A549 (cell line): ENCODE results near the gene HNRNPAB. TPM values are rescaled to one million over a fixed set of nuclear protein-coding genes. Genes with fewer than 3 reads are reported as not detected.
A peak's percentile ranks its signal among the peaks of the same experiment; 100 is the strongest.

Experiments
- ATAC-seq, 2 experiments: fragments of 200-7000 bp in 1 of 2; fragments of >200 bp in 1 of 2; cut with Nextera tagmentation in 1 of 2; cut with Tn5 transposase in 1 of 2; 3 replicates each; pipeline versions ENCODE4 v1.8.0 to v1.9.1; 2018 to 2020; ENCODE audit warnings: mild to moderate bottlenecking in 1 of 2, moderate library complexity in 1 of 2
- CTCF ChIA-PET: fragments of 300-600 bp; sonication (Branson Sonifier 250); formaldehyde crosslinking; extraction: SDS; loops from one replicate; lab custom pipeline; 2021; ENCODE audit warnings: antibody characterized with exemption, inconsistent platforms; lab: Yijun Ruan, JAX
- POLR2A ChIA-PET: fragments of 350-600 bp; formaldehyde crosslinking; extraction: SDS; loops from one replicate; lab custom pipeline; 2021; ENCODE audit warnings: antibody characterized with exemption, inconsistent platforms; lab: Yijun Ruan, JAX
- DNase-seq, 2 experiments: peaks; one replicate each; pipeline versions ENCODE4 v3.0.0 to v3.0.0-alpha.2; 2011 to 2016; ENCODE audit warnings: low read depth in 1 of 2, low spot score in 1 of 2
- FAIRE-seq: peaks from 2 replicates; lab custom pipeline; 2011; peaks lifted over from hg19 to GRCh38; lab: Jason Lieb, UNC
- H3K27ac ChIP-seq, 2 experiments: fragments of >200 bp; sonication (Bioruptor Twin); formaldehyde crosslinking; 3 replicates each; pipeline ENCODE4 v1.5.1; 2016 to 2017
- H3K4me1 ChIP-seq: fragments of >200 bp; sonication (Bioruptor Twin); formaldehyde crosslinking; 3 replicates; pipeline ENCODE4 v1.6.1; 2016
- H3K4me2 ChIP-seq: fragments of >200 bp; sonication (Bioruptor Twin); formaldehyde crosslinking; 3 replicates; pipeline ENCODE4 v1.6.1; 2016
- H3K4me3 ChIP-seq: fragments of >200 bp; sonication (Bioruptor Twin); formaldehyde crosslinking; 3 replicates; pipeline ENCODE4 v1.5.1; 2016
- H3K9me3 ChIP-seq: fragments of >200 bp; sonication (Bioruptor Twin); formaldehyde crosslinking; 3 replicates; pipeline ENCODE4 v1.6.1; 2016
- BHLHE40 ChIP-seq: IDR thresholded peaks from 2 replicates; pipeline ENCODE4 v1.6.1; 2012; ENCODE audit warnings: low read depth, low read length, inconsistent platforms
- CBX2 ChIP-seq: fragments of 200-600 bp; sonication (generic); IDR thresholded peaks from 2 replicates; pipeline ENCODE4 v1.6.1; 2016; ENCODE audit warnings: low read depth, mild to moderate bottlenecking, borderline replicate concordance
- EHMT2 ChIP-seq: fragments of 200-600 bp; sonication (generic); IDR thresholded peaks from 2 replicates; pipeline ENCODE4 v1.6.1; 2016; ENCODE audit warnings: antibody characterized with exemption, low read depth, mild to moderate bottlenecking, moderate library complexity
- ELK1 ChIP-seq: fragments of 150-350 bp; IDR thresholded peaks from 2 replicates; pipeline ENCODE4 v1.6.1; 2014; ENCODE audit warnings: low read depth, mild to moderate bottlenecking, low read length
- FOSB ChIP-seq: fragments of 250-450 bp; sonication (Bioruptor Pico); IDR thresholded peaks from 2 replicates; pipeline ENCODE4 v1.5.0; 2020; ENCODE audit warnings: mild to moderate bottlenecking, moderate library complexity
- HDAC2 ChIP-seq: fragments of 200-600 bp; sonication (generic); IDR thresholded peaks from 2 replicates; pipeline ENCODE4 v1.6.1; 2016
- HOXA7 ChIP-seq: fragments of 250-450 bp; sonication (Bioruptor Pico); IDR thresholded peaks from 2 replicates; pipeline ENCODE4 v1.5.0; 2020; ENCODE audit warnings: mild to moderate bottlenecking, moderate library complexity
- JUNB ChIP-seq: fragments of >200 bp; sonication (Bioruptor Twin); formaldehyde crosslinking; IDR thresholded peaks from 2 replicates; pipeline ENCODE4 v1.6.1; 2016
- KDM1A ChIP-seq: fragments of 200-600 bp; sonication (generic); IDR thresholded peaks from 2 replicates; pipeline ENCODE4 v1.6.1; 2016; ENCODE audit warnings: low read depth, mild to moderate bottlenecking
- MYC ChIP-seq: IDR thresholded peaks from 2 replicates; pipeline ENCODE4 v1.6.1; 2012; ENCODE audit warnings: mild to moderate bottlenecking, inconsistent platforms, low read length, improper control_type of control experiment, borderline replicate concordance
- NFE2L2 ChIP-seq: fragments of 150-350 bp; conservative IDR thresholded peaks from 2 replicates; pipeline ENCODE4 v1.6.1; 2014; ENCODE audit warnings: low read length
- PHF8 ChIP-seq: fragments of 200-600 bp; sonication (generic); IDR thresholded peaks from 2 replicates; pipeline ENCODE4 v1.6.1; 2016; ENCODE audit warnings: low read depth, mild to moderate bottlenecking, antibody characterized with exemption, moderate library complexity, borderline replicate concordance
- RAD21 ChIP-seq, 2 experiments: fragments of >200 bp in 1 of 2; sonication (Bioruptor Twin) in 1 of 2; formaldehyde crosslinking in 1 of 2; IDR thresholded peaks in 1 of 2; conservative IDR thresholded peaks in 1 of 2; 2 replicates in 1 of 2; 3 replicates in 1 of 2; pipeline ENCODE4 v1.6.1; 2012 to 2018; ENCODE audit warnings: inconsistent platforms in 1 of 2
- RFX5 ChIP-seq: fragments of 450-650 bp; IDR thresholded peaks from 2 replicates; pipeline ENCODE4 v1.7.1; 2014; ENCODE audit warnings: antibody characterized with exemption, mild to moderate bottlenecking, moderate library complexity
- RNF2 ChIP-seq: fragments of 200-600 bp; sonication (generic); IDR thresholded peaks from 2 replicates; pipeline ENCODE4 v1.6.1; 2016; ENCODE audit warnings: low read depth, mild to moderate bottlenecking, antibody characterized with exemption, moderate library complexity, borderline replicate concordance
- SREBF2 ChIP-seq: fragments of 450-650 bp; IDR thresholded peaks from 2 replicates; pipeline ENCODE4 v1.6.1; 2014; ENCODE audit warnings: mild to moderate bottlenecking, moderate library complexity
- TFCP2L1 ChIP-seq: fragments of 250-450 bp; sonication (Bioruptor Pico); IDR thresholded peaks from 2 replicates; pipeline ENCODE4 v1.5.0; 2021; ENCODE audit warnings: mild to moderate bottlenecking
- TP53 ChIP-seq: fragments of 250-450 bp; sonication (Bioruptor Pico); IDR thresholded peaks from 2 replicates; pipeline ENCODE4 v1.5.0; 2021; ENCODE audit warnings: mild to moderate bottlenecking, moderate library complexity
- ZFP36 ChIP-seq: fragments of 450-650 bp; IDR thresholded peaks from 2 replicates; pipeline ENCODE4 v1.6.1; 2014; ENCODE audit warnings: borderline replicate concordance; ENCODE audit not compliant: partially characterized antibody
- ZNF302 ChIP-seq: fragments of 250-450 bp; sonication (Bioruptor Pico); IDR thresholded peaks from 2 replicates; pipeline ENCODE4 v1.9.0; 2021; ENCODE audit warnings: inconsistent platforms, mild to moderate bottlenecking, moderate library complexity
- WGBS: methylation state at CpG from one replicate; pipeline ENCODE4 v1.1.6; 2017; ENCODE audit errors: missing lambda C conversion rate; 5-methylcytosine and 5-hydroxymethylcytosine counted together
- polyA plus RNA-seq, 4 experiments: library from polyadenylated mRNA; depleted of rRNA in 3 of 4; stranded (reverse); fragments of >200 nt; fragmentation: RNase III in 1 of 4; extraction: RNeasy Plus Mini Kit Qiagen cat#74134 plus additional on column Dnase treatment in 1 of 4; gene quantifications; 2 replicates in 3 of 4; 3 replicates in 1 of 4; pipeline ENCODE4 v1.2.3, GENCODE V29; 2011 to 2017
- TF ChIP-seq, protein P1 (sequence below): fragments of 250-450 bp; sonication (Bioruptor Pico); IDR thresholded peaks from 2 replicates; pipeline ENCODE4 v1.5.0; 2021; ENCODE audit warnings: mild to moderate bottlenecking, moderate library complexity, borderline replicate concordance
- TF ChIP-seq, protein P2 (sequence below): fragments of >200 bp; sonication (Bioruptor Twin); formaldehyde crosslinking; IDR thresholded peaks from 2 replicates; pipeline ENCODE4 v1.6.1; 2016
- TF ChIP-seq, protein P3 (sequence below): IDR thresholded peaks from 2 replicates; pipeline ENCODE4 v1.6.1; 2012; ENCODE audit warnings: low read depth, borderline replicate concordance
- TF ChIP-seq, protein P4 (sequence below): fragments of 250-450 bp; sonication (Bioruptor Pico); IDR thresholded peaks from 2 replicates; pipeline ENCODE4 v1.5.0; 2020; ENCODE audit warnings: low read depth, mild to moderate bottlenecking, moderate library complexity
- TF ChIP-seq, protein P5 (sequence below): IDR thresholded peaks from 2 replicates; pipeline ENCODE4 v1.6.1; 2012

Gene HNRNPAB
- polyA plus RNA-seq, 2 of the 4 experiments (the other 2 are of a cell fraction), result 200 to 352 TPM

DNA sequence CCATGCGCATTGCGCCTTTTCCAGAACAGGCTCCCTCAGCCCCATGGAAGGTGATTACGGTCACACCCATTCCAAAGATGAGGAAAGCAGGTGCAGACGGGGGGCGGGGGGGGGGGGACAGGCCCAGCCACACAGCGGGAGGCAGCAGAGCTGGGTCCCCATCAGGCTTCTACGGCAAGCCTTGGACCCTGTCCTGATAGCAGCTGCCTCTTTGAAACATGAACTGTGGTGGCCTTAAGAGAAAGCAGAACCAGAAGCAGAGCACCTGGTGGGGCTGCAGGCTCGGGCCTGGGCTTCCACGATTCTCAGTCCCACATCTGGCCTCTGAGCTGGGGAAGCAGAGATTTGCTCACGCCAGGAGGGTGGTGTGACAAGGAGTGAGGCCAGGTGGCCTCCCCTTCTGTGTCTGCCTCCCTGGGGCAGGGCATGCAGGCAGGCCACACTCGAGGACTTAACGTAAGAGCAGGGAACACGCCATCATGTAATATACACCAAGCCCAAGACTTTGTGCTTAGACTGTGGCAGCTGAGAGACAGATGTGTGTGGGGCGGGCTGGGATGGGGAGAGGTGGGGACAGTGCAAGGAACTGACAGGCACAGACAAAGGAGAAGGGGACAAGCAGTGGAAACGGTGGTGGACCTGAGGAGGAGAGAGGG lies 42.4 kb downstream of the HNRNPAB start:
- ATAC-seq (no peak), FAIRE-seq (no peak), DNase-seq (no peak)
- no peak overlapping the region for H3K4me3 ChIP-seq
- WGBS, result 43% methylated on average over 14 of the region's 15 CpGs
- ChIA-PET POLR2A (no interaction called here), CTCF (interaction anchor here (1.4 kb wide), 1 partner anchor 12 kb away, joined by 4 read pairs; no protein-coding TSS in a partner anchor)
- TF ChIP-seq ELK1 (no peak), RNF2 (no peak), RFX5 (no peak)
- H3K27ac ChIP-seq, result no peak overlapping the region
- H3K9me3 ChIP-seq, result no peaks in the 10 kb centered on the region
- no peaks in the 10 kb centered on the region for H3K4me1 ChIP-seq
- H3K4me2 ChIP-seq, result no peak overlapping the region

- CTCF ChIA-PET, result no interaction called here
Measured at GRCh38 chr5:178247481-178248456, 43.4 kb downstream of the HNRNPAB start.

GRCh38 chr5:178248750-178249149 lies 44.4 kb downstream of the HNRNPAB start:
- no peaks in the 10 kb centered on the region for H3K9me3 ChIP-seq
- DNase-seq, result no peak
- no peaks in the 10 kb centered on the region for H3K4me1 ChIP-seq
- no peak for FAIRE-seq
- no peak overlapping the region for H3K4me2 ChIP-seq
- no peak overlapping the region for H3K4me3 ChIP-seq
- no peak; a peak in 1 of 6 replicates for ATAC-seq
- ChIA-PET CTCF (no interaction called here), POLR2A (no interaction called here)
- WGBS, result 80% methylated on average over 17 of the region's 18 CpGs
- no peak overlapping the region for H3K27ac ChIP-seq
- TF ChIP-seq FOSB (no peak), TFCP2L1 (CRISPR knock-in tag) (no peak), RAD21 (conservative IDR thresholded peaks at IDR 0.05 in 1 of 2, IDR thresholded peaks at IDR 0.05 in 1 of 2) (no peak), CBX2 (no peak), BHLHE40 (no peak), TP53 (no peak), JUNB (no peak), KDM1A (no peak), HDAC2 (no peak), PHF8 (no peak), EHMT2 (no peak)
- TF ChIP-seq, protein P1, sequence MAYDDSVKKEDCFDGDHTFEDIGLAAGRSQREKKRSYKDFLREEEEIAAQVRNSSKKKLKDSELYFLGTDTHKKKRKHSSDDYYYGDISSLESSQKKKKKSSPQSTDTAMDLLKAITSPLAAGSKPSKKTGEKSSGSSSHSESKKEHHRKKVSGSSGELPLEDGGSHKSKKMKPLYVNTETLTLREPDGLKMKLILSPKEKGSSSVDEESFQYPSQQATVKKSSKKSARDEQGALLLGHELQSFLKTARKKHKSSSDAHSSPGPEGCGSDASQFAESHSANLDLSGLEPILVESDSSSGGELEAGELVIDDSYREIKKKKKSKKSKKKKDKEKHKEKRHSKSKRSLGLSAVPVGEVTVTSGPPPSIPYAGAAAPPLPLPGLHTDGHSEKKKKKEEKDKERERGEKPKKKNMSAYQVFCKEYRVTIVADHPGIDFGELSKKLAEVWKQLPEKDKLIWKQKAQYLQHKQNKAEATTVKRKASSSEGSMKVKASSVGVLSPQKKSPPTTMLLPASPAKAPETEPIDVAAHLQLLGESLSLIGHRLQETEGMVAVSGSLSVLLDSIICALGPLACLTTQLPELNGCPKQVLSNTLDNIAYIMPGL (CRISPR knock-in tag), result no peak
- TF ChIP-seq, protein P2, sequence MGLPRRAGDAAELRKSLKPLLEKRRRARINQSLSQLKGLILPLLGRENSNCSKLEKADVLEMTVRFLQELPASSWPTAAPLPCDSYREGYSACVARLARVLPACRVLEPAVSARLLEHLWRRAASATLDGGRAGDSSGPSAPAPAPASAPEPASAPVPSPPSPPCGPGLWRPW, result no peak
- TF ChIP-seq, protein P3, sequence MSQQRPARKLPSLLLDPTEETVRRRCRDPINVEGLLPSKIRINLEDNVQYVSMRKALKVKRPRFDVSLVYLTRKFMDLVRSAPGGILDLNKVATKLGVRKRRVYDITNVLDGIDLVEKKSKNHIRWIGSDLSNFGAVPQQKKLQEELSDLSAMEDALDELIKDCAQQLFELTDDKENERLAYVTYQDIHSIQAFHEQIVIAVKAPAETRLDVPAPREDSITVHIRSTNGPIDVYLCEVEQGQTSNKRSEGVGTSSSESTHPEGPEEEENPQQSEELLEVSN, result no peak

More at GRCh38 chr5:178247481-178248456, 43.4 kb downstream of the HNRNPAB start:
- 49% methylated on average over 17 of the region's 24 CpGs for WGBS
- no peaks in the 10 kb centered on the region for H3K9me3 ChIP-seq
- no peak for TF ChIP-seq HOXA7 (CRISPR knock-in tag)
- TF ChIP-seq FOSB, result no peak
- TF ChIP-seq RNF2, result no peak
- TF ChIP-seq ZNF302 (CRISPR knock-in tag), result no peak
- no peak for TF ChIP-seq TP53
- TF ChIP-seq, protein P4, sequence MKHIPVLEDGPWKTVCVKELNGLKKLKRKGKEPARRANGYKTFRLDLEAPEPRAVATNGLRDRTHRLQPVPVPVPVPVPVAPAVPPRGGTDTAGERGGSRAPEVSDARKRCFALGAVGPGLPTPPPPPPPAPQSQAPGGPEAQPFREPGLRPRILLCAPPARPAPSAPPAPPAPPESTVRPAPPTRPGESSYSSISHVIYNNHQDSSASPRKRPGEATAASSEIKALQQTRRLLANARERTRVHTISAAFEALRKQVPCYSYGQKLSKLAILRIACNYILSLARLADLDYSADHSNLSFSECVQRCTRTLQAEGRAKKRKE (CRISPR knock-in tag), result no peak
- TF ChIP-seq SREBF2, result no peak
- no peak for TF ChIP-seq NFE2L2
- TF ChIP-seq, protein P5, sequence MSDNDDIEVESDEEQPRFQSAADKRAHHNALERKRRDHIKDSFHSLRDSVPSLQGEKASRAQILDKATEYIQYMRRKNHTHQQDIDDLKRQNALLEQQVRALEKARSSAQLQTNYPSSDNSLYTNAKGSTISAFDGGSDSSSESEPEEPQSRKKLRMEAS, result no peak
- TF ChIP-seq ZFP36, result no peak
- TF ChIP-seq MYC, result no peak
- no peak for TF ChIP-seq HDAC2
- no peak for TF ChIP-seq TFCP2L1 (CRISPR knock-in tag)
- POLR2A ChIA-PET, result no interaction called here
- no peaks in the 10 kb centered on the region for H3K4me1 ChIP-seq
- DNase-seq (no peak), ATAC-seq (peak in 1 of 2 experiments; percentile 24; a peak in 2 of 6 replicates), FAIRE-seq (no peak)
- H3K27ac ChIP-seq, result no peak overlapping the region
- H3K4me3 ChIP-seq, result no peak overlapping the region
- H3K4me2 ChIP-seq, result no peak overlapping the region
